SH-SY5Y (cell line): Measurements from ENCODE around the gene CAPN11.

Source experiments
- GATA2 ChIP-seq: IDR thresholded peaks from 2 replicates; pipeline ENCODE4 v1.6.1; 2011; ENCODE audit warnings: mild to moderate bottlenecking, low read depth, low read length
- GATA3 ChIP-seq: IDR thresholded peaks from 2 replicates; pipeline ENCODE4 v1.6.1; 2011; ENCODE audit warnings: low read depth, mild to moderate bottlenecking, low read length, moderate library complexity

- no peak for TF ChIP-seq GATA2
- TF ChIP-seq GATA3 = no peak
These were observed 43.2 kb downstream of the CAPN11 start for GRCh38 chr6:44201638-44202303.
